Stimulated activated CD8-positive, alpha-beta memory T cell treated with anti-CD3 and anti-CD28 coated beads, Interleukin-12 subunit alpha, Interleukin-12 subunit beta, amount 100 ng/mL, for 1 hour (primary cell): ENCODE measurements around the gene AFAP1.
A peak's percentile ranks its signal among the peaks of the same experiment; 100 is the strongest.

Experiments
- DNase-seq: peaks from one replicate; pipeline ENCODE4 v3.0.0-alpha.2; 2020; ENCODE audit warnings: low read depth

The AFAP1 gene

GRCh38 chr4:7769396-7770223 lies 170.1 kb downstream of the AFAP1 start:
- DNase-seq = no peak

GRCh38 chr4:7768736-7769135 lies 170.9 kb downstream of the AFAP1 start:
- DNase-seq = no peak

- DNase-seq = no peak
These were observed 171.7 kb downstream of the AFAP1 start for GRCh38 chr4:7767966-7768365.

GRCh38 chr4:7767526-7767925 lies 172.1 kb downstream of the AFAP1 start:
- no peak for DNase-seq

GRCh38 chr4:7766661-7767345 lies 172.9 kb downstream of the AFAP1 start:
- no peak for DNase-seq

- DNase-seq = no peak
These were observed 173.6 kb downstream of the AFAP1 start for GRCh38 chr4:7766086-7766485.

GRCh38 chr4:7765666-7766065 lies 174.0 kb downstream of the AFAP1 start:
- no peak for DNase-seq

- no peak for DNase-seq
These were observed 175.2 kb downstream of the AFAP1 start for GRCh38 chr4:7764466-7764865.

- DNase-seq = no peak
These were observed 175.9 kb downstream of the AFAP1 start for GRCh38 chr4:7763788-7764187.

GRCh38 chr4:7763106-7763505 lies 176.6 kb downstream of the AFAP1 start:
- DNase-seq = no peak

GRCh38 chr4:7762376-7763030 lies 177.2 kb downstream of the AFAP1 start:
- DNase-seq = no peak

GRCh38 chr4:7761720-7762119 lies 177.9 kb downstream of the AFAP1 start:
- peak; percentile 20 for DNase-seq

GRCh38 chr4:7761312-7761711 lies 178.3 kb downstream of the AFAP1 start:
- DNase-seq = no peak

- no peak for DNase-seq
These were observed 179.0 kb downstream of the AFAP1 start for GRCh38 chr4:7760706-7761105.

GRCh38 chr4:7760228-7760627 lies 179.4 kb downstream of the AFAP1 start:
- no peak for DNase-seq

GRCh38 chr4:7759635-7760034 lies 180.0 kb downstream of the AFAP1 start:
- no peak for DNase-seq

GRCh38 chr4:7759216-7759615 lies 180.4 kb downstream of the AFAP1 start:
- peak; percentile 46 for DNase-seq

GRCh38 chr4:7758476-7758875 lies 181.2 kb downstream of the AFAP1 start:
- no peak for DNase-seq

- no peak for DNase-seq
These were observed 181.9 kb downstream of the AFAP1 start for GRCh38 chr4:7757501-7758471.

- DNase-seq = no peak
These were observed 182.9 kb downstream of the AFAP1 start for GRCh38 chr4:7756561-7757355.

- no peak for DNase-seq
These were observed 183.6 kb downstream of the AFAP1 start for GRCh38 chr4:7756071-7756470.
